OCI-LY3 (cell line): ENCODE measurements around the gene DPYD.

Experiments
- H2AFZ ChIP-seq: fragments of 200-600, 300-600 bp; shearing (Covaris generic); 2 replicates; pipeline ENCODE4 v1.6.0; 2014; ENCODE audit warnings: antibody characterized with exemption, low read depth, low read length
- H3K27ac ChIP-seq: fragments of 200-600, 300-600 bp; sonication (generic); 2 replicates; pipeline ENCODE4 v1.5.1; 2014; ENCODE audit warnings: mild to moderate bottlenecking, low read length, moderate library complexity, mixed read lengths
- H3K27me3 ChIP-seq: fragments of 200-600, 300-600 bp; sonication (generic); 2 replicates; pipeline ENCODE4 v1.6.1; 2014; ENCODE audit warnings: low read depth, low read length, mixed read lengths
- H3K36me3 ChIP-seq: fragments of 200-600, 300-600 bp; sonication (generic); replicated peaks from 2 replicates; pipeline ENCODE3; 2014; ENCODE audit warnings: low read depth, low read length, mixed read lengths
- H3K4me1 ChIP-seq: fragments of 300-600, 200-600 bp; sonication (generic); 2 replicates; pipeline ENCODE4 v1.6.1; 2014; ENCODE audit warnings: low read length, mixed read lengths
- H3K4me2 ChIP-seq: fragments of 200-600, 300-600 bp; sonication (generic); 2 replicates; pipeline ENCODE4 v1.6.1; 2014; ENCODE audit warnings: low read length, mixed read lengths
- H3K4me3 ChIP-seq: fragments of 300-600, 200-600 bp; sonication (generic); 2 replicates; pipeline ENCODE4 v1.5.1; 2014; ENCODE audit warnings: antibody characterized with exemption, mild to moderate bottlenecking, low read length, moderate library complexity
- H3K79me2 ChIP-seq: fragments of 300-600, 200-600 bp; shearing (Covaris generic); 2 replicates; pipeline ENCODE4 v1.6.1; 2014; ENCODE audit warnings: mild to moderate bottlenecking, low read length, mixed read lengths
- H3K9ac ChIP-seq: fragments of 300-600, 200-600 bp; shearing (Covaris generic); 2 replicates; pipeline ENCODE4 v1.6.0; 2014; ENCODE audit warnings: mild to moderate bottlenecking, low read length, moderate library complexity
- H3K9me3 ChIP-seq: fragments of 200-600, 300-600 bp; shearing (Covaris generic); 2 replicates; pipeline ENCODE4 v1.6.1; 2014; ENCODE audit warnings: low read length, mixed read lengths; ENCODE audit not compliant: insufficient read depth
- H4K20me1 ChIP-seq: fragments of 200-600, 300-600 bp; sonication (generic); 2 replicates; pipeline ENCODE4 v1.6.1; 2016; ENCODE audit warnings: low read length, mixed read lengths; ENCODE audit not compliant: insufficient read depth
- EZH2phosphoT487 ChIP-seq: fragments of 200-600 bp; shearing (Covaris generic); IDR thresholded peaks from 2 replicates; pipeline ENCODE4 v1.6.1; 2018; ENCODE audit warnings: antibody characterized with exemption, mixed run types, low read depth
- TF ChIP-seq, protein P1 (sequence below): fragments of 200-600, 300-600 bp; sonication (generic); IDR thresholded peaks from 2 replicates; pipeline ENCODE4 v1.5.1; 2014; ENCODE audit warnings: antibody characterized with exemption, low read length, low read depth

Gene DPYD

GRCh38 chr1:97364086-97364485 lies 556.7 kb downstream of the DPYD start:
- Histone ChIP-seq H3K27me3 (no peaks in the 10 kb centered on the region), H3K4me2 (no peak overlapping the region), H3K27ac (no peak overlapping the region), H4K20me1 (no peaks in the 10 kb centered on the region), H3K9me3 (no peaks in the 10 kb centered on the region), H3K4me1 (no peaks in the 10 kb centered on the region), H2AFZ (no peak overlapping the region), H3K79me2 (no peaks in the 10 kb centered on the region), H3K36me3 (no peaks in the 10 kb centered on the region), H3K4me3 (no peak overlapping the region), H3K9ac (no peak overlapping the region)
- TF ChIP-seq, protein P1, sequence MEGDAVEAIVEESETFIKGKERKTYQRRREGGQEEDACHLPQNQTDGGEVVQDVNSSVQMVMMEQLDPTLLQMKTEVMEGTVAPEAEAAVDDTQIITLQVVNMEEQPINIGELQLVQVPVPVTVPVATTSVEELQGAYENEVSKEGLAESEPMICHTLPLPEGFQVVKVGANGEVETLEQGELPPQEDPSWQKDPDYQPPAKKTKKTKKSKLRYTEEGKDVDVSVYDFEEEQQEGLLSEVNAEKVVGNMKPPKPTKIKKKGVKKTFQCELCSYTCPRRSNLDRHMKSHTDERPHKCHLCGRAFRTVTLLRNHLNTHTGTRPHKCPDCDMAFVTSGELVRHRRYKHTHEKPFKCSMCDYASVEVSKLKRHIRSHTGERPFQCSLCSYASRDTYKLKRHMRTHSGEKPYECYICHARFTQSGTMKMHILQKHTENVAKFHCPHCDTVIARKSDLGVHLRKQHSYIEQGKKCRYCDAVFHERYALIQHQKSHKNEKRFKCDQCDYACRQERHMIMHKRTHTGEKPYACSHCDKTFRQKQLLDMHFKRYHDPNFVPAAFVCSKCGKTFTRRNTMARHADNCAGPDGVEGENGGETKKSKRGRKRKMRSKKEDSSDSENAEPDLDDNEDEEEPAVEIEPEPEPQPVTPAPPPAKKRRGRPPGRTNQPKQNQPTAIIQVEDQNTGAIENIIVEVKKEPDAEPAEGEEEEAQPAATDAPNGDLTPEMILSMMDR, result no peak
- TF ChIP-seq EZH2phosphoT487, result no peak

GRCh38 chr1:97356309-97356708 lies 564.5 kb downstream of the DPYD start:
- Histone ChIP-seq H2AFZ (no peak overlapping the region), H3K27me3 (no peaks in the 10 kb centered on the region), H3K36me3 (no peaks in the 10 kb centered on the region), H3K79me2 (no peaks in the 10 kb centered on the region), H3K4me3 (no peak overlapping the region), H3K4me1 (no peaks in the 10 kb centered on the region), H3K27ac (no peak overlapping the region), H4K20me1 (no peaks in the 10 kb centered on the region), H3K9ac (no peak overlapping the region), H3K4me2 (no peak overlapping the region), H3K9me3 (no peaks in the 10 kb centered on the region)
- TF ChIP-seq, protein P1, result no peak
- TF ChIP-seq EZH2phosphoT487, result no peak

- Histone ChIP-seq H3K4me3 (no peak overlapping the region), H3K9ac (no peak overlapping the region), H3K27me3 (no peaks in the 10 kb centered on the region), H2AFZ (no peak overlapping the region), H3K27ac (no peak overlapping the region), H4K20me1 (no peaks in the 10 kb centered on the region), H3K9me3 (no peaks in the 10 kb centered on the region), H3K4me1 (no peaks in the 10 kb centered on the region), H3K4me2 (no peak overlapping the region), H3K36me3 (no peaks in the 10 kb centered on the region), H3K79me2 (no peaks in the 10 kb centered on the region)
- TF ChIP-seq, protein P1, result no peak
- TF ChIP-seq EZH2phosphoT487, result no peak
These were observed 567.9 kb downstream of the DPYD start for GRCh38 chr1:97352936-97353382.

DNA sequence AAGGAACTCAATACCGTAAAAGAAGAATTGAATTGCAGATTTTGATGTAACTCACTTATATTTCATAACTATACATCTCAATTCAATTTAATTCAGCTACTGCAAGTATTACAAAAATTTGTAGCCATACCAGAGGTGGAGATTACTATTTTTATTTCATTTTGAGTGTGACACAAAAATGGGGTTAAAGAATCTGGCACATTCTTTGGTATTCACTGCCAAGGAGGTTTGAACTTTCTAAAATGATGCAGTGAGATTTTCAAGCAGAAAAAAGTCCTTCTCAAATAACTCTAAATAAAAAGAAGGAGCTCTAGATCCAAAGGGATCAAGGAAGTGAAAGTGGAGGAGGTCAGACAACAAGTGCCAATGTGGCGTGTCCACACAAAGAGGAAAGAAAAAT lies 569.0 kb downstream of the DPYD start:
- Histone ChIP-seq H3K36me3 (no peaks in the 10 kb centered on the region), H3K9me3 (no peaks in the 10 kb centered on the region), H3K4me3 (no peak overlapping the region), H4K20me1 (no peaks in the 10 kb centered on the region), H3K4me2 (no peak overlapping the region), H3K4me1 (no peaks in the 10 kb centered on the region), H3K79me2 (no peaks in the 10 kb centered on the region), H3K27ac (no peak overlapping the region), H3K9ac (no peak overlapping the region), H2AFZ (no peak overlapping the region), H3K27me3 (no peaks in the 10 kb centered on the region)
- TF ChIP-seq, protein P1, result no peak
- no peak for TF ChIP-seq EZH2phosphoT487
